GM18870 (cell line): ENCODE measurements around the gene CCR5.

ENCODE experiments used
- ATAC-seq: cut with Tn5 transposase; IDR thresholded peaks from one replicate; pipeline ENCODE4 v1.9.1; 2021; ENCODE audit warnings: moderate library complexity; ENCODE audit not compliant: unreplicated experiment

Gene CCR5

DNA sequence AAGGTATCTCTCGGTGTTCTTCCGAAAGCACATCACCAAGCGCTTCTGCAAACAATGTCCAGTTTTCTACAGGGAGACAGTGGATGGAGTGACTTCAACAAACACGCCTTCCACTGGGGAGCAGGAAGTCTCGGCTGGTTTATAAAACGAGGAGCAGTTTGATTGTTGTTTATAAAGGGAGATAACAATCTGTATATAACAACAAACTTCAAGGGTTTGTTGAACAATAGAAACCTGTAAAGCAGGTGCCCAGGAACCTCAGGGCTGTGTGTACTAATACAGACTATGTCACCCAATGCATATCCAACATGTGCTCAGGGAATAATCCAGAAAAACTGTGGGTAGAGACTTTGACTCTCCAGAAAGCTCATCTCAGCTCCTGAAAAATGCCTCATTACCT, 12.3 kb upstream of the CCR5 start:
- ATAC-seq: no peak

DNA sequence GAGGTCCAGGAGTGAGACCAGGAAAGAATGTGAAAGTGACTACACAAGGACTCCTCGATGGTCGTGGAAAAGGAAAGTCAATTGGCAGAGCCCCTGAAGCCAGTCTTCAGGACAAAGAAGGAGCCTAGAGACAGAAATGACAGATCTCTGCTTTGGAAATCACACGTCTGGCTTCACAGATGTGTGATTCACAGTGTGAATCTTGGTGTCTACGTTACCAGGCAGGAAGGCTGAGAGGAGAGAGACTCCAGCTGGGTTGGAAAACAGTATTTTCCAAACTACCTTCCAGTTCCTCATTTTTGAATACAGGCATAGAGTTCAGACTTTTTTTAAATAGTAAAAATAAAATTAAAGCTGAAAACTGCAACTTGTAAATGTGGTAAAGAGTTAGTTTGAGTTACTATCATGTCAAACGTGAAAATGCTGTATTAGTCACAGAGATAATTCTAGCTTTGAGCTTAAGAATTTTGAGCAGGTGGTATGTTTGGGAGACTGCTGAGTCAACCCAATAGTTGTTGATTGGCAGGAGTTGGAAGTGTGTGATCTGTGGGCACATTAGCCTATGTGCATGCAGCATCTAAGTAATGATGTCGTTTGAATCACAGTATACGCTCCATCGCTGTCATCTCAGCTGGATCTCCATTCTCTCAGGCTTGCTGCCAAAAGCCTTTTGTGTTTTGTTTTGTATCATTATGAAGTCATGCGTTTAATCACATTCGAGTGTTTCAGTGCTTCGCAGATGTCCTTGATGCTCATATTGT, 10.8 kb upstream of the CCR5 start:
- peak; percentile 71 for ATAC-seq

DNA sequence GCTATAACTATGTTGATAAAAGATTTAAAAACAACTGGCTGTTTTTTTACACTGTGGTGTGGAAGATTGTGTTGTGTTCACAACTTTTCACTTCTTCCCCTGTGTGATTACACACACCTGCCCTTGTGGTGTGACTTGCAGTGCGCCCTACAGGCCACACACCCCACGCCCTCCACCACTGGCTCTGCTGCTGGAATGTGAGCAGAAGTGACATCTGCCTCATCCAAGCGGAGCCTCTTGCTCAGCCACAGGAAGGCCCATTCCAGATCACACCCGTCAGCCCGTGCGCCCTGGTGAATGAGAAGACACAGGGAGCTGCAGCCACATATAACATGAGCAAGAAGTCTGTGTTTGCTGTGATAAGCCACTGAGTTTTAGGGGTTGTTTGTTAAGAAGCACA, 9.8 kb upstream of the CCR5 start:
- ATAC-seq: no peak

DNA sequence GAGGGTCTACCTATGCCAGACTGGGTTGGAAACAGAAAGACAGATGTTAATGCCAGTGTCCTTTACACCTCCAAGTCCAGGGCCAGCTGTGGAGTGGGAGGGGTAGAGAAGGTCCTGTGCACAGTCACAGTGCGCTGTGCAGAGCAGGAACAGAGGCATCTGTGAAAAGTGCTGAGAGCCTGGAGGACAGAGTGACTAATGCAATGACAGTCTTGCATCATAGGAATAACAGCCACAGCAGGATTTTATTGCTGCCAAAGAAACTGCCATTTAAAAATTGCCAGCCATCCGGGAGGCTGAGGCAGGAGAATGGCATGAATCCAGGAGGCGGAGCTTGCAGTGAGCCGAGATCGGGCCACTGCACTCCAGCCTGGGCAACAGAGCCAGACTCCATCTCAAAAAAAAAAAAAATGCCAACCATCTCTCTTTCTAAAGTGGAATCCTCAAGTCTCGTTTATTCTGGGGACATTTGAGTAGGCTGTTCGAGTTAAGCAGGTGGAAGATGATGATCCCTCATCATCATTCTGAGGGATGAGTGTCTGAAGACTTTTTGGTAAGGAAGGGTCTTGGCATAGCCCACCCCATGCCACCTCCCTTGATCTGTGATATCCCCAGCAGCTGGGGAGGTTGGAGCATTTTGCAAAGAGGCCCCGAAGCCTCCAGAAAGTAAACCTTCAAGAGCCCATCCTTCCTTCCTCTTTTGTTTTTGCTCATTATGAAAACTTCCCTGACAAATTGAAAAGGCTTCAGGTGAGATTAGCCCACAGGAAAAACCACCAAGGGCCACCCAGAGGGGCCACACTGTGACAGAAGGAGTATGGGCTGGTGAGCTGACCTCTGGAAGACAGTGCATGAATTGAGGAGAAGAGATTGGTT, 9.1 kb upstream of the CCR5 start:
- no peak for ATAC-seq

DNA sequence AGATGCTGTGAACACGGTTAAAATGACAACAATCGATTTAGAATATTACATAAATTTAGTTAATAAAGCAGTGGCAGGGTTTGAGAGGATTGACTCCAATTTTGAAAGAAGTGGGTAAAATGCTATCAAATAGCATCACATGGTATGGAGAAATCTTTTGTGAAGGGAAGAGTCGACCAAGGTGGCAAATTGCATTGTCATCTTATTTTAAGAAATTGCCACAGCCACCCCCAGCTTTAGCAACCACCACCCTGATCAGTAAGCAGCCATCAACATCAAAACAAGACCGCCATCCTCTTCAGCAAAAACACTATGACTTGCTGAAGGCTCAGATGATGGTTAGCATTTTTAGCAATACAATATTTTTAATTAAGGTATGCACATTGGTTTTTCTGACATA, 5.7 kb upstream of the CCR5 start:
- no peak for ATAC-seq

DNA sequence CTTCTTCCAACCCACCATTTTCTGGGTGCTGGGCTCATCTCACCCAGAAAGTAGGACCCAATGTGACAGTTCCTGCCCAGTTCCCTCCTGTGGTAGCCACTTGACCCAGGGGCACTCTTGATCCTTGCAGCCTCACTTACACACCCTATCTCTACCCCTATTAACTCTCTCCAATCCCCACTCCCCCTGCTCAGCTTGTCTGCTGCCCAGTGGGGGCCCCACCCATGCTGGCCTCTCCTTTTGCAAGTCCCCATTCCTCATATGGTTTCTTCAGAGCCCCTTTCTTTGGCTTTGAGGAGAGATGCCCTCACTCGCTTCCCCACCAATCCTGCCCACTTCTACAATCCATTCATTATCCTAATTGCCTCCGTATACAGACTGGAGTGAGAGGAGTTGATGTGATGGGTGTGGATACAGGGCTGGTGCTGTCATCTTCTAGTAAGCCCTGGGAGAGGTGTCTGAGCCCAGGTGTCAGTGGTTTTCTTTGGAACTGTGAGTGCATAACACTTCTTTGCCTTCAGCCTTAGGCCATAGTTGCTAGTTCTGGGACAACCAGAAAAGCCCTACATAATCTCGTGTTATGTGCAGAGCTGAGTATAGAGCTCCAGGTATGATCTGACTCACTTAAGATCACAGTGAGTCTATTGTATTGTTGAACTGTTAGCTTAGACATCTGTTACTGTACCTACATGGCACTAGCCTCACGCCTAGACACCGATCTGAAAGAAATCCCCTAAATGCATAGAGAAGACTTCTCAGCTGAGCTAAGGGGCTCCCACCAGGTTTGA, 4.8 kb upstream of the CCR5 start:
- ATAC-seq: no peak

DNA sequence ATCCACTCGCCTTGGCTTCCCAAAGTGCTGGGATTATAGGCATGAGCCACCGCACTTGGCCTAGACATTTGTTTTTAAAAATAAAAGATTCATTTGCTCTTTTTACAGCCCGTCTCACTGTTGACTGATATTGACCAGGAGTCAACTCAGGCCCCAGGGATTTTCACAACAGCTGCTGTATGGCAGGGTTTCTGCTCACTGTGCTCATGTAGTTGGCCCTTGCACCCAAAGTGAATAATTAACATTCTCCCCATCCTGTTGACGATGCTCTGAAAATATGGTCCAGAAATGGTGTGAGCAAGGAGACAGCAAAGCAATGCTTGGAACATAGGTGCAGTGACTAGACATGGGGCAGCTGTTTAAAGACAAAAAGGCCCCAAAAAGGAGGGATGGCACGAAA, 2.9 kb upstream of the CCR5 start:
- no peak for ATAC-seq

DNA sequence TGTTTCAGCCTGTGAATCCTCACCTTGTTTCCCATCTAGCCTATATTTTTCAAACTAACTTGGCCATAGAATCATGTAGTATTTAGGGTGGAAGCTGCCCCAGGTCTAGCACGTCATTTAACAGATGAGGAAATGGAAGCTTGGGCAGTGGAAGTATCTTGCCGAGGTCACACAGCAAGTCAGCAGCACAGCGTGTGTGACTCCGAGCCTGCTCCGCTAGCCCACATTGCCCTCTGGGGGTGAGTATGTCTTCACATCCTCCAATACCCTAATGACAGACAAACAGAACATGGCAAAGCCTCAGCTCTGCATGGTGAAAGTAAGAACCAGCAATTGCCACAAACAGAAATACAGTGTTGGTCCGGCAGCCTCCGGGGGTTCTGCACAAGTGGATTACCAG, 2.2 kb upstream of the CCR5 start:
- ATAC-seq: no peak

DNA sequence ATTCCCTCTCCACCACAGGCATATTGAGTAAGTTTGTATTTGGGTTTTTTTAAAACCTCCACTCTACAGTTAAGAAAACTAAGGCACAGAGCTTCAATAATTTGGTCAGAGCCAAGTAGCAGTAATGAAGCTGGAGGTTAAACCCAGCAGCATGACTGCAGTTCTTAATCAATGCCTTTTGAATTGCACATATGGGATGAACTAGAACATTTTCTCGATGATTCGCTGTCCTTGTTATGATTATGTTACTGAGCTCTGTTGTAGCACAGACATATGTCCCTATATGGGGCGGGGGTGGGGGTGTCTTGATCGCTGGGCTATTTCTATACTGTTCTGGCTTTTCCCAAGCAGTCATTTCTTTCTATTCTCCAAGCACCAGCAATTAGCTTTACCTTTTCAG, 1.6 kb upstream of the CCR5 start:
- no peak for ATAC-seq

DNA sequence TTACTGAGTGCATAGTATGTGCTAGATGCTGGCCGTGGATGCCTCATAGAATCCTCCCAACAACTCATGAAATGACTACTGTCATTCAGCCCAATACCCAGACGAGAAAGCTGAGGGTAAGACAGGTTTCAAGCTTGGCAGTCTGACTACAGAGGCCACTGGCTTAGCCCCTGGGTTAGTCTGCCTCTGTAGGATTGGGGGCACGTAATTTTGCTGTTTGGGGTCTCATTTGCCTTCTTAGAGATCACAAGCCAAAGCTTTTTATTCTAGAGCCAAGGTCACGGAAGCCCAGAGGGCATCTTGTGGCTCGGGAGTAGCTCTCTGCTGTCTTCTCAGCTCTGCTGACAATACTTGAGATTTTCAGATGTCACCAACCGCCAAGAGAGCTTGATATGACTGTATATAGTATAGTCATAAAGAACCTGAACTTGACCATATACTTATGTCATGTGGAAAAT, 1.0 kb upstream of the CCR5 start:
- ATAC-seq: no peak

DNA sequence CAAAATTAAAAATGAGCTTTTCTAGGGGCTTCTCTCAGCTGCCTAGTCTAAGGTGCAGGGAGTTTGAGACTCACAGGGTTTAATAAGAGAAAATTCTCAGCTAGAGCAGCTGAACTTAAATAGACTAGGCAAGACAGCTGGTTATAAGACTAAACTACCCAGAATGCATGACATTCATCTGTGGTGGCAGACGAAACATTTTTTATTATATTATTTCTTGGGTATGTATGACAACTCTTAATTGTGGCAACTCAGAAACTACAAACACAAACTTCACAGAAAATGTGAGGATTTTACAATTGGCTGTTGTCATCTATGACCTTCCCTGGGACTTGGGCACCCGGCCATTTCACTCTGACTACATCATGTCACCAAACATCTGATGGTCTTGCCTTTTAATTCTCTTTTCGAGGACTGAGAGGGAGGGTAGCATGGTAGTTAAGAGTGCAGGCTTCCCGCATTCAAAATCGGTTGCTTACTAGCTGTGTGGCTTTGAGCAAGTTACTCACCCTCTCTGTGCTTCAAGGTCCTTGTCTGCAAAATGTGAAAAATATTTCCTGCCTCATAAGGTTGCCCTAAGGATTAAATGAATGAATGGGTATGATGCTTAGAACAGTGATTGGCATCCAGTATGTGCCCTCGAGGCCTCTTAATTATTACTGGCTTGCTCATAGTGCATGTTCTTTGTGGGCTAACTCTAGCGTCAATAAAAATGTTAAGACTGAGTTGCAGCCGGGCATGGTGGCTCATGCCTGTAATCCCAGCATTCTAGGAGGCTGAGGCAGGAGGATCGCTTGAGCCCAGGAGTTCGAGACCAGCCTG, 984 bp downstream of the CCR5 start:
- no peak for ATAC-seq

DNA sequence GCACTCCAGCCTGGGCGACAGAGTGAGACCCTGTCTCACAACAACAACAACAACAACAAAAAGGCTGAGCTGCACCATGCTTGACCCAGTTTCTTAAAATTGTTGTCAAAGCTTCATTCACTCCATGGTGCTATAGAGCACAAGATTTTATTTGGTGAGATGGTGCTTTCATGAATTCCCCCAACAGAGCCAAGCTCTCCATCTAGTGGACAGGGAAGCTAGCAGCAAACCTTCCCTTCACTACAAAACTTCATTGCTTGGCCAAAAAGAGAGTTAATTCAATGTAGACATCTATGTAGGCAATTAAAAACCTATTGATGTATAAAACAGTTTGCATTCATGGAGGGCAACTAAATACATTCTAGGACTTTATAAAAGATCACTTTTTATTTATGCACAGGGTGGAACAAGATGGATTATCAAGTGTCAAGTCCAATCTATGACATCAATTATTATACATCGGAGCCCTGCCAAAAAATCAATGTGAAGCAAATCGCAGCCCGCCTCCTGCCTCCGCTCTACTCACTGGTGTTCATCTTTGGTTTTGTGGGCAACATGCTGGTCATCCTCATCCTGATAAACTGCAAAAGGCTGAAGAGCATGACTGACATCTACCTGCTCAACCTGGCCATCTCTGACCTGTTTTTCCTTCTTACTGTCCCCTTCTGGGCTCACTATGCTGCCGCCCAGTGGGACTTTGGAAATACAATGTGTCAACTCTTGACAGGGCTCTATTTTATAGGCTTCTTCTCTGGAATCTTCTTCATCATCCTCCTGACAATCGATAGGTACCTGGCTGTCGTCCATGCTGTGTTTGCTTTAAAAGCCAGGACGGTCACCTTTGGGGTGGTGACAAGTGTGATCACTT, 2.0 kb downstream of the CCR5 start:
- ATAC-seq: no peak

DNA sequence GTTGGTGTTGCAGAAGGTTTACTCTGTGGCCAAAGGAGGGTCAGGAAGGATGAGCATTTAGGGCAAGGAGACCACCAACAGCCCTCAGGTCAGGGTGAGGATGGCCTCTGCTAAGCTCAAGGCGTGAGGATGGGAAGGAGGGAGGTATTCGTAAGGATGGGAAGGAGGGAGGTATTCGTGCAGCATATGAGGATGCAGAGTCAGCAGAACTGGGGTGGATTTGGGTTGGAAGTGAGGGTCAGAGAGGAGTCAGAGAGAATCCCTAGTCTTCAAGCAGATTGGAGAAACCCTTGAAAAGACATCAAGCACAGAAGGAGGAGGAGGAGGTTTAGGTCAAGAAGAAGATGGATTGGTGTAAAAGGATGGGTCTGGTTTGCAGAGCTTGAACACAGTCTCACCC, 4.0 kb downstream of the CCR5 start:
- ATAC-seq: no peak

DNA sequence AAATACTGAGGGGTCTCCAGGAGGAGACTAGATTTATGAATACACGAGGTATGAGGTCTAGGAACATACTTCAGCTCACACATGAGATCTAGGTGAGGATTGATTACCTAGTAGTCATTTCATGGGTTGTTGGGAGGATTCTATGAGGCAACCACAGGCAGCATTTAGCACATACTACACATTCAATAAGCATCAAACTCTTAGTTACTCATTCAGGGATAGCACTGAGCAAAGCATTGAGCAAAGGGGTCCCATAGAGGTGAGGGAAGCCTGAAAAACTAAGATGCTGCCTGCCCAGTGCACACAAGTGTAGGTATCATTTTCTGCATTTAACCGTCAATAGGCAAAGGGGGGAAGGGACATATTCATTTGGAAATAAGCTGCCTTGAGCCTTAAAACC, 4.5 kb downstream of the CCR5 start:
- ATAC-seq: no peak

DNA sequence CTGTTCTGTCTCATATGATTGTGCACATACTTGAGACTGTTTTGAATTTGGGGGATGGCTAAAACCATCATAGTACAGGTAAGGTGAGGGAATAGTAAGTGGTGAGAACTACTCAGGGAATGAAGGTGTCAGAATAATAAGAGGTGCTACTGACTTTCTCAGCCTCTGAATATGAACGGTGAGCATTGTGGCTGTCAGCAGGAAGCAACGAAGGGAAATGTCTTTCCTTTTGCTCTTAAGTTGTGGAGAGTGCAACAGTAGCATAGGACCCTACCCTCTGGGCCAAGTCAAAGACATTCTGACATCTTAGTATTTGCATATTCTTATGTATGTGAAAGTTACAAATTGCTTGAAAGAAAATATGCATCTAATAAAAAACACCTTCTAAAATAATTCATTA, 5.1 kb downstream of the CCR5 start:
- ATAC-seq: no peak

DNA sequence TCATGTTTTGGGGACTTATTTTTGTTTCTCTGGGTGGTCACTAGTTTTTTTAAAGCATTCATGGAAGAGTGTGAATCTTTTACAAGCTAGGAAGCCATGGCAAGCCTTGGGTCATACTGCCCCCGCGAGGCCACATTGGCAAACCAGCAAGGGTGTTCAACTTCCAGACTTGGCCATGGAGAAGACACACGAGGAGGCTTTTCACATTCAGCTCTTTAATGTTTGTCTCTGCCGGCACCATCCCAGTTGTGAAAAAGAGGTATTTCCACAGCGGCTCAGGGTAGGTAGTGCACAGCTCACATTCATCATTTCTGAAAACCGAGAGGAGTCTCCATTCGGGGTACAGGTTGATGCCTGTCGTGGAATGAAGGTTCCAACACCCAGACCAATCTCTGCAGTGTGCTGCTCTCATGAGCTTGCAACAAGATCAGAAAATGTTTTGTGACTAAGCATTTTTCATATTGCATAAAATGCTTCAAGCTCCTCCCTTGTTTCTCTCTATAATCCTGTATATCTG, 7.7 kb downstream of the CCR5 start:
- no peak for ATAC-seq

DNA sequence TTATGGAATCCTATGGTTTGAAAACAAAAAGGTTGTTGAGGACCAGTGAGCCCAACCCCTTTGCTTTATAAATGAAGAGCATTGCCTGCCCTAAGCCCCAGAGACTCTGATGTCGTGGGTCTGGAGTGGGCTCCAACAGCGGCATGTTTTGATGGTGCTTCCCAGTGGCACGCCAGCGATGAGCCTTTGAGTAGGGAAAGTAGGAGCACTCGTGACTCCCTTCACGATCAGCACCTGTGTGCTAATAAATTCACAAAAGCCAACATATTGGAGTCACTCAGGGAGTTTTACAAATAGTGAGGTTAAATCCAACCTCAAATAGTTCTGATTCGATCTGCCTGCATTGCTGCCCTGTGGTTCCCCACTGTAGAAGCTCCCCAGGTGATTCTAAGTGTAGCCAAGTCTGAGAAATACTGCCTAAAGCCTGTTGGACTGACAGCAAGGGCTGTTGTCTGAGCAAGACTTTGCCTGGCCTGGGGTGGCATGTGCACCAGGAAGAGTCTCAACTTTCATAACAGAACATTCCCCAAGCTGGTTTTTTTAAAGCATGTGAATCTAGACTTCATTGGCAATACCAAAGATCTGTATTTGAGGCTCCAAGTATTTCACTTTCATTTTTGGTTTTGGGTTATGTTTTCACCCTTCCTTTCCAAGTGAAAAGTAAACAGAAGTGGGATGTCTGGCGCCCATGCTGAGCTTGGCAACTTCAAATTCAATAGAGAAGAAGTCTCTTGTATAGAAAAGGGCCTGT, 9.9 kb downstream of the CCR5 start:
- no peak for ATAC-seq

DNA sequence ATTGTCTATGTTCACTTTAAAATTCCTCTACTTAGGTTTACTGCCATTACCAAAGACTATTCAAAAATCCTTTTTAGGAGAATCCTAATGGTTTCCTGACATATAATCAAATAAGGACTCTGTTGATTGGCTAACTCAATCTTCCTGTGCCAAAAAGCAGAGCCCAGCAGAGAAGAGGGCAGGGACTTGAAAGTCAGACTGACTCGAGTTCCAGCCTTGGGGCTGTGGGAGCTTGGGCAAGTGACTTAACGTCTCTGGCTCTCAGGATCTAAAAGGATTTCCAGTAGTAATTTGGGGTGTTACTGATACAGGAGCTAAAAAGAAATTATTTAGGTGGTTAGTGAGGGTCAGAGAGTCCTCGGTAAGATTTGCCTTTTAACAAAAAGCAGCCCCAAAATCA, 10.9 kb downstream of the CCR5 start:
- no peak for ATAC-seq
